ENCODE data around the gene TAF8.

DNA sequence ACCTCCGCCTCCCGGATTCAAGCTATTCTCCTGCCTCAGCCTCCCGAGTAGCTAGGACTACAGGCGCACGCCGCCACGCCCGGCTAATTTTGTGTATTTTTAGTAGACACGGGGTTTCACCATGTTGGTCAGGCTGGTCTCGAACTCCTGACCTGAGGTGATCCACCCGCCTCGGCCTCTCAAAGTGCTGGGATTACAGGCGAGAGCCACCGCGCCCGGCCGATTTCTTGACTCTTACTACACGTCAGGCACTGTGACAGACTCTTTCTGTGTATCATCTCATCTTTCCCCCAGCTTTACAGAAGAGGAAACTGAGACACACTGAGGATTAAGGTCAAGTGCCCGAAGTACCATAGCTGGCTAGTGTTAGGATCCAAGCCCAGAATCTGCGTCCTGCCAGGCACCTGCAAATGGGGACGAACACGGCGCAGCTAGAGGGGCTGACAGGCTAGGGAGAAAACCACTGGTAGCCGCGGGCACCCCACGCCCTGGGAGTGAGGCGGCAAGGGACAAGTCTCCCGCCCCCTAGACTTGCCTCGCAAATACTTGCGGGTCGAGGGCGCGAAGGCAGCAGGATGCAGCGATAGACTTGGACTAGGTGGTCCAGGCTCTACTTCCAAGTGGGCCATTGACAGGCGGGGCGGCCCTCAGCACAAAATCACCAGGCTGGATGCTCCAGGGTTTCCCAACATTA is 1.1 kb upstream of the TAF8 start:
- TF ChIP-seq, protein P1, sequence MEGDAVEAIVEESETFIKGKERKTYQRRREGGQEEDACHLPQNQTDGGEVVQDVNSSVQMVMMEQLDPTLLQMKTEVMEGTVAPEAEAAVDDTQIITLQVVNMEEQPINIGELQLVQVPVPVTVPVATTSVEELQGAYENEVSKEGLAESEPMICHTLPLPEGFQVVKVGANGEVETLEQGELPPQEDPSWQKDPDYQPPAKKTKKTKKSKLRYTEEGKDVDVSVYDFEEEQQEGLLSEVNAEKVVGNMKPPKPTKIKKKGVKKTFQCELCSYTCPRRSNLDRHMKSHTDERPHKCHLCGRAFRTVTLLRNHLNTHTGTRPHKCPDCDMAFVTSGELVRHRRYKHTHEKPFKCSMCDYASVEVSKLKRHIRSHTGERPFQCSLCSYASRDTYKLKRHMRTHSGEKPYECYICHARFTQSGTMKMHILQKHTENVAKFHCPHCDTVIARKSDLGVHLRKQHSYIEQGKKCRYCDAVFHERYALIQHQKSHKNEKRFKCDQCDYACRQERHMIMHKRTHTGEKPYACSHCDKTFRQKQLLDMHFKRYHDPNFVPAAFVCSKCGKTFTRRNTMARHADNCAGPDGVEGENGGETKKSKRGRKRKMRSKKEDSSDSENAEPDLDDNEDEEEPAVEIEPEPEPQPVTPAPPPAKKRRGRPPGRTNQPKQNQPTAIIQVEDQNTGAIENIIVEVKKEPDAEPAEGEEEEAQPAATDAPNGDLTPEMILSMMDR (IDR thresholded peaks at IDR 0.05): no peak
- TF ChIP-seq POLR2A (IDR thresholded peaks at IDR 0.05): no peak
